ENCODE data around the gene NLGN3. TPM values are rescaled to one million over a fixed set of nuclear protein-coding genes. Genes with fewer than 3 reads are reported as not detected.

Gene NLGN3
- total and polyA plus RNA-seq, 2 of the 8 experiments (the other 6 are each of a cell fraction or from before 2014, with no cell fraction given) = 12.0 to 14.8 TPM

DNA sequence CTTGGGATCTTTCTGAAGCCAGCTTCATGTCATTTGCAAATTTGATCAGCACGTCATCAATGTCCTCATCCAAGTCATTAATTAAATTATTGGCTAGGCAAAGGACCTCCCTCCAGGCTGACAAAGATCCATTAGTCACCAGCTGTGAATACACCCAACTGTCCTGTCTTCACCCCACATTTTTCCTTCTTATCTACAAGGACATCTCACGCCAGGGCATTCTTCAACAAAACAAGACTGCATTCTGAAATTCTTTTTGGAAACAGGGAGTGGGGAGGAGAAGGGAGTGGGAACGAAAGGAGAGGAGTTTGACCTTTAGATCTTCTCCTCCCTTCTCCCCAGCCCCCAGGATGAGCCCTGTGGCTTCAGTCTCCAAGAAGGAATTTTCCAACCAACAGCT lies 32.7 kb downstream of the NLGN3 start:
- ChIA-PET CTCF (ENCODE audit: partially characterized antibody) (interaction anchor here (1.0 to 2.2 kb wide), 6 partner anchors 30 to 207 kb away, joined by 3 to 9 read pairs (median 4); no protein-coding TSS in a partner anchor), POLR2A (ENCODE audit: partially characterized antibody) (interaction anchor here (0.8 to 1.0 kb wide), 2 partner anchors 30 to 33 kb away, joined by 3 read pairs; partner anchors contain the start of gene NLGN3)
- Histone ChIP-seq H3K79me2 (ENCODE audit: control insufficient read depth in 1 of 2, insufficient read depth in 2 of 2, low read length in 2 of 2) (no peaks in the 10 kb centered on the region), H4K20me1 (replicated peaks in 1 of 2; ENCODE audit: control insufficient read depth in 1 of 2, insufficient read depth in 2 of 2, low read length in 2 of 2) (no peaks in the 10 kb centered on the region), H3K23ac (ENCODE audit: insufficient read length) (no peak overlapping the region), H2BK5ac (ENCODE audit: low read depth, low read length) (no peak overlapping the region), H2BK20ac (ENCODE audit: low read length) (no peak overlapping the region), H3K23me2 (ENCODE audit: low read depth, low read length) (no peaks in the 10 kb centered on the region; the same call in 1 of the 2 replicates), H3K56ac (replicated peaks; ENCODE audit: insufficient read length, low read depth, low read length) (no peak overlapping the region), H3K18ac (ENCODE audit: extremely low read depth, low read length) (no peak overlapping the region), H3K79me1 (ENCODE audit: low read depth, low read length) (no peaks in the 10 kb centered on the region), H2AK5ac (ENCODE audit: low read depth, low read length) (no peak overlapping the region), H3K14ac (ENCODE audit: insufficient read length) (no peak overlapping the region), H3K9me3 (ENCODE audit: insufficient read depth in 2 of 2, low read depth in 1 of 2, low read length in 1 of 2) (no peaks in the 10 kb centered on the region), H4K91ac (replicated peaks; ENCODE audit: insufficient read length, low read length) (no peak overlapping the region), H2BK15ac (ENCODE audit: low read length) (no peak overlapping the region), H2BK120ac (replicated peaks; ENCODE audit: low read depth, low read length) (no peak overlapping the region), H3K27ac (ENCODE audit: low read depth, low read length) (no peak overlapping the region), H3K27me3 (replicated peaks in 1 of 4; ENCODE audit: control insufficient read depth in 3 of 4, extremely low read depth in 1 of 4, insufficient read depth in 3 of 4, low read length in 3 of 4) (no peaks in the 10 kb centered on the region), H3K9ac (replicated peaks in 1 of 4; ENCODE audit: extremely low read depth in 1 of 4, low read depth in 3 of 4, low read length in 3 of 4) (no peak overlapping the region), H2AFZ (ENCODE audit: low read length) (no peak overlapping the region), H3K36me3 (ENCODE audit: control insufficient read depth in 2 of 4, insufficient read depth in 4 of 4, low read length in 3 of 4) (no peaks in the 10 kb centered on the region), H3K4ac (replicated peaks; ENCODE audit: insufficient read length, low read depth, low read length) (no peak overlapping the region), H4K8ac (ENCODE audit: extremely low read depth, insufficient read depth, low read length) (no peak overlapping the region), H3K4me1 (replicated peaks in 1 of 4; ENCODE audit: control insufficient read depth in 3 of 4, insufficient read depth in 4 of 4, low read length in 3 of 4) (peaks cover 0 to 1% (median 0%) of the 10 kb centered on the region in 4 experiments; a peak in 1 of 7 replicates), H3K4me2 (ENCODE audit: insufficient read depth in 1 of 2, low read depth in 2 of 2, low read length in 2 of 2) (no peak overlapping the region), H4K5ac (ENCODE audit: insufficient read length, low read depth, low read length) (no peak overlapping the region), H3K4me3 (ENCODE audit: extremely low read depth in 1 of 4, insufficient read depth in 2 of 4, low read depth in 3 of 4, low read length in 4 of 4) (no peak overlapping the region), H2BK12ac (ENCODE audit: low read depth, low read length) (no peak overlapping the region)
- TF ChIP-seq, protein P1, sequence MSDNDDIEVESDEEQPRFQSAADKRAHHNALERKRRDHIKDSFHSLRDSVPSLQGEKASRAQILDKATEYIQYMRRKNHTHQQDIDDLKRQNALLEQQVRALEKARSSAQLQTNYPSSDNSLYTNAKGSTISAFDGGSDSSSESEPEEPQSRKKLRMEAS (IDR thresholded peaks at IDR 0.05) = no peak
- no peak for TF ChIP-seq SAP30 (IDR thresholded peaks at IDR 0.05; ENCODE audit: insufficient read depth, insufficient replicate concordance, low read length)
- TF ChIP-seq EP300 (IDR thresholded peaks at IDR 0.05; ENCODE audit: borderline replicate concordance in 1 of 2, low read depth in 2 of 2, low read length in 2 of 2) = no peak
- TF ChIP-seq TAF1 (IDR thresholded peaks at IDR 0.05; ENCODE audit: low read depth, low read length) = no peak
- TF ChIP-seq POLR2AphosphoS5 (IDR thresholded peaks at IDR 0.05; ENCODE audit: low read depth, low read length) = no peak
- TF ChIP-seq SP2 (IDR thresholded peaks at IDR 0.05; ENCODE audit: low read length) = no peak
- no peak for TF ChIP-seq CBX8 (IDR thresholded peaks at IDR 0.05; ENCODE audit: borderline replicate concordance, low read depth, low read length)
- no peak for TF ChIP-seq KDM4A (IDR thresholded peaks at IDR 0.05; ENCODE audit: low read depth, low read length, severe bottlenecking)
- FAIRE-seq (no peak), DNase-seq (ENCODE audit: low read depth in 1 of 2, low spot score in 2 of 2) (no peak)
- WGBS, 2 experiments (ENCODE audit: extremely low coverage in 1 of 2, insufficient coverage in 1 of 2, insufficient read length in 1 of 2, insufficient replicate concordance in 2 of 2, low coverage in 1 of 2, low lambda C conversion rate in 2 of 2, missing lambda C conversion rate in 1 of 2) = 83% methylated on average over 3 of the region's 3 CpGs; no CpG with 5 or more reads in 1 of the 2 experiments
